Esophagus squamous epithelium (tissue), 5 donors: Measurements from ENCODE around the gene TAPT1. TPM values are rescaled to one million over a fixed set of nuclear protein-coding genes. Genes with fewer than 3 reads are reported as not detected.

Experiments used
- DNase-seq: peaks from one replicate; lab custom pipeline; 2025; lab: John Stamatoyannopoulos, UW
- H3K27ac ChIP-seq, 4 donors: fragments of 200-600 bp; sonication (generic); one replicate each; pipeline ENCODE4 v1.5.1; 2016 to 2019; ENCODE audit warnings: mild to moderate bottlenecking in 1 of 4
- H3K27me3 ChIP-seq, 4 donors: fragments of 200-600 bp; sonication (generic); 1 replicate in 3 of 4; 2 replicates in 1 of 4; pipeline versions ENCODE4 v1.5.1 to v1.6.0; 2017 to 2021; ENCODE audit warnings: antibody characterized with exemption in 1 of 4
- H3K36me3 ChIP-seq, 3 donors: fragments of 200-600 bp; sonication (generic); one replicate each; pipeline ENCODE4 v1.5.1; 2016 to 2019
- H3K4me1 ChIP-seq, 3 donors: fragments of 200-600 bp; sonication (generic); one replicate each; pipeline ENCODE4 v1.5.1; 2017 to 2019
- H3K4me3 ChIP-seq, 4 donors: fragments of 200-600 bp; sonication (generic); 1 replicate in 3 of 4; 2 replicates in 1 of 4; pipeline ENCODE4 v1.5.1; 2016 to 2019; ENCODE audit warnings: mild to moderate bottlenecking in 2 of 4, moderate library complexity in 1 of 4
- H3K9me3 ChIP-seq, 3 donors: fragments of 200-600 bp; sonication (generic); one replicate each; pipeline ENCODE4 v1.5.1; 2016 to 2019
- CTCF ChIP-seq, 6 experiments: fragments of 450-650 bp in 4 of 6; fragments of 200-600 bp in 2 of 6; sonication (generic) in 2 of 6; IDR thresholded peaks; one replicate each; pipeline ENCODE4 v1.5.1; 2016 to 2019; ENCODE audit warnings: antibody characterized with exemption in 6 of 6, mild to moderate bottlenecking in 4 of 6, moderate library complexity in 4 of 6
- POLR2A ChIP-seq, 4 donors: fragments of 450-650 bp; IDR thresholded peaks; one replicate each; pipeline ENCODE4 v1.6.1; 2017; ENCODE audit warnings: antibody characterized with exemption in 4 of 4, mild to moderate bottlenecking in 4 of 4, moderate library complexity in 3 of 4
- WGBS, 2 donors: methylation state at CpG; one replicate each; pipeline ENCODE4 v1.1.5; 2018; 5-methylcytosine and 5-hydroxymethylcytosine counted together
- intact Hi-C: fragments of 100-400 bp; cut with DNase I; formaldehyde crosslinking; loops from one replicate; pipeline ENCODE4 v1.15.0; 2022
- total RNA-seq, 4 donors: library from RNA; depleted of rRNA; stranded (reverse); fragments of >200 nt; gene quantifications; one replicate each; pipeline ENCODE4 v1.1.0, GENCODE V29; 2016
- donor health status: DM: yes; HTN: yes; CAD: no.

The TAPT1 gene
- total RNA-seq, 4 donors from 2014 or later: 9.4 to 23.8 (median 16.9) TPM

DNA sequence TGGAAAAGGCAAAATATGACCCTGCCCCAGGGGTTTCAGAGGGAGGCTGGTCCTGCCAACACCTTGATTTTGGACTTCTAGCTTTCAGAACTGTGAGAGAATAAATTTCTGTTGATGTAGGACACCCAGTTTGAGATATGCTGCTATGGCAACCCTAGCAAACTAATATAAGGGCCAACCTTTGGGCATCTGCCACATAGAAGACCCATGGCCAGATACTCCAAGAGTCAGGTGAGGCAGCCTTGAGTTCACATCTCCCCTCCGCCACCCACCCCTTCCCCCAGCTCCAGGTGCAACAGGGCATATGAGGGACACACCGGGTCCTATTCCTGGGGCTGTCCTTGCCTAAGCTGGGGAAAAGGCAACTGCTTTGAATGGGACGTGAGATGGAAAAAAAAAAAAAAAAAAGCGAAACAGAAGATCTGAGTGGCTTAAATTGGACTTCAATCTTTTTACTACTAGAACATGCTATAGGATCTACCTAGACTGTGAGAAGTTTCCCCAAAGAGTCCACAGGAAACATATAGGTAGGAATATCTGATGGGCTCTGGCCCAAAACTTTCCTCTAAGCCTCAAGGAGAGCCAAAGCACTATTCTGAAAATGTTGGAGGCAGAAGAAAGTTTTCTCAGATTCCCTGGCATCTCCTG lies 85.9 kb downstream of the TAPT1 start:
- Histone ChIP-seq H3K9me3 (peaks cover 0 to 14% (median 0%) of the 10 kb centered on the region in 3 donors), H3K4me1 (no peaks in the 10 kb centered on the region)

DNA sequence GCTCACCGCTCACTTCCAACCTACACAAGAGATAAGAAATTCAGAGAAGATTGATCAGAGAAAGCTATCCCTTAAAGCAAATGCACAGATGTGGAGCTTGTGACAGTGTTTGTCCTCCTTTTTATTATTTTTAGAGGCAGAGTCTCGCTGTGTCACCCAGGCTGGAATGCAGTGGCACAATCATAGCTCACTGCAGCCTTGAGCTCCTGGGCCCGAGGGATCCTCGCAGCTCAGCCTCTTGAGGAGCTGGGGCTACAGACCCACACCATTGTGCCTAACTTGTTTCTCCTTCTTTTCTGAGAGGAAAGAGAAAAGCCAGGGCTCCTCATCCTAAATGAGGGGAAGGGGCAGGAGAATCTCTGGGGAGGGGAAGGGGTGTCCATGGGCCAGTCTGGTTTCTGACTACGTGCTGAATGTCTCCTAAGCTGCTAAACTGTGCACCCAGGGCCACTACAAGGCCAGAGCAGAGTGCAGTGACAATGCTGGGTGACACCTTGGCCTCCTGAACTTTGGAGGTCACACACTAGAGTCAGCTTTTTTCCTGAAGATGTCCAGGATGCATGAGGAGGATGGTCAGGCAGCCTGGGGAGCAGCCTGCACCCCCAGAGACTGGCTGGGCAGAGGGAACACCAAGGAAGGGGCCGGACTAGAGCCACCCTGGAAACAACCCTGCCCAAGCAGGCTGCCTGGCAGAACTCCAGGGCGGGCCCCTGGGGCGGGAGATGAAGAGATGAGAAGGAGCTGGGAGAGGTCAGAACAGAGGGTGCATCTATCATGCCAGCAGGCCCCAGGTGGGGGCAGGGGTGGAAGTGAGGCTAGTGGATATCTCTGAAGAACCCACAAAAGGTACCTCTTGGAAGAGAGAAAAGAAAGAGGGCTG lies 87.0 kb downstream of the TAPT1 start:
- no peak overlapping the region for H3K4me3 ChIP-seq
- H3K27ac ChIP-seq: no peak overlapping the region
- H3K9me3 ChIP-seq: peaks cover 0 to 4% (median 0%) of the 10 kb centered on the region in 3 donors
- WGBS, 2 donors: 79 to 89% methylated on average over 4 to 8 of the region's 8 CpGs
- H3K4me1 ChIP-seq: no peaks in the 10 kb centered on the region
- no peak for DNase-seq
- no peak for TF ChIP-seq POLR2A (IDR thresholded peaks at IDR 0.05)
- TF ChIP-seq CTCF (IDR thresholded peaks at IDR 0.05): no peak
- H3K36me3 ChIP-seq: no peaks in the 10 kb centered on the region
- intact Hi-C loops: no loop called here
- H3K27me3 ChIP-seq: peaks cover 0 to 50% (median 0%) of the 10 kb centered on the region in 4 donors

More for the DNA sequence above, 85.9 kb downstream of the TAPT1 start:
- no peak for DNase-seq
- 85 to 88% methylated on average over 3 to 4 of the region's 4 CpGs for WGBS, 2 donors
- peaks cover 0 to 50% (median 0%) of the 10 kb centered on the region in 4 donors for H3K27me3 ChIP-seq
- intact Hi-C loops: no loop called here
- H3K36me3 ChIP-seq: no peaks in the 10 kb centered on the region
- no peak overlapping the region for H3K27ac ChIP-seq
- TF ChIP-seq CTCF (IDR thresholded peaks at IDR 0.05): no peak
- no peak for TF ChIP-seq POLR2A (IDR thresholded peaks at IDR 0.05)
- no peak overlapping the region for H3K4me3 ChIP-seq

GRCh38 chr4:16136827-16137226 lies 89.4 kb downstream of the TAPT1 start:
- Histone ChIP-seq H3K9me3 (no peaks in the 10 kb centered on the region), H3K27me3 (peaks cover 0 to 41% (median 0%) of the 10 kb centered on the region in 4 donors), H3K4me1 (no peaks in the 10 kb centered on the region), H3K4me3 (no peak overlapping the region), H3K36me3 (no peaks in the 10 kb centered on the region), H3K27ac (no peak overlapping the region)
- TF ChIP-seq CTCF (IDR thresholded peaks at IDR 0.05): no peak
- TF ChIP-seq POLR2A (IDR thresholded peaks at IDR 0.05): no peak
- 76% methylated on average over 4 of the region's 5 CpGs; no CpG with 5 or more reads in 1 of the 2 donors for WGBS, 2 donors
- no peak for DNase-seq
- intact Hi-C loops: no loop called here

DNA sequence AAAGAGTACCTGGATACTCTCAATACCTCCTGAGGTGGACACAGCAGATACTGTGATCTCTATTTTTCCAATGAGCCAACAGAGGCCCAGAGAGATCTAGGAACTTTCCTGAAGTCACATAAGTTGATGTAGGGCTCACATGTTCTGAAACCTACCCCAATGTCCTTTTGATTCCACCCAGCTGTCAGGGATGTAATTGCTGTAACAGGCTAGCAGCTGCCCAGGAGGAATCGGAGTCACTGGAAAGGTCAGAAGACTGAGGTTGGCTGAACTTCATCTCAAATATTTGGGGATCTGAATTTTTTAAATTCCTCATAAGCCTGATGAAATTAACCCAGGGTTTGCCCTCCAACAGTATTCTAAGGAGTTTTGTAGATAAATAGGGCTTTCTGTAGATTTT lies 90.0 kb downstream of the TAPT1 start:
- no peak for TF ChIP-seq CTCF (IDR thresholded peaks at IDR 0.05)
- no peak for TF ChIP-seq POLR2A (IDR thresholded peaks at IDR 0.05)
- DNase-seq: no peak
- Histone ChIP-seq H3K27ac (no peak overlapping the region), H3K4me3 (no peak overlapping the region), H3K27me3 (peaks cover 0 to 36% (median 0%) of the 10 kb centered on the region in 4 donors), H3K4me1 (no peaks in the 10 kb centered on the region), H3K9me3 (no peaks in the 10 kb centered on the region), H3K36me3 (no peaks in the 10 kb centered on the region)
- WGBS, 2 donors: 56 to 60% methylated on average over 1 of the region's 1 CpG
- intact Hi-C loops: no loop called here

DNA sequence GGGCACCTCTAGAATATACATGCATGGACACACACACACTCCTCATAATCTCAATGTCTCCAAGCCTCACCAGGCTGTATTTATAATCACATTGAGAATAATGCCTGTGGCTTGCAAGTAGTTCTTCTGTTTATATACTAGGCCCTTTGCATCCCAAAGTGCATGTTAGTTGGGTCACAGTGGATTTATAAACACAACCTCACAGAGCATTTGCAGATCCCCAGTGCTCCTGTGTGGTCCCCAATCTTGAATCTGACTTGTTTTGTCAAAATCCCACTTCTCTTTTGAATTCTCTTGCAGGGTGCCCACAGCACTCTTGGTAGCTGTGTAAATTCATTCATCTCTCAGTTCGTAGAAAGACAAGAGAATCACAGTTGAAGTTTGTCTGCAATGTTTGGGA lies 92.9 kb downstream of the TAPT1 start:
- no peak overlapping the region for H3K4me3 ChIP-seq
- no peak for DNase-seq
- no peaks in the 10 kb centered on the region for H3K4me1 ChIP-seq
- H3K36me3 ChIP-seq: no peaks in the 10 kb centered on the region
- intact Hi-C loops: no loop called here
- no peaks in the 10 kb centered on the region for H3K9me3 ChIP-seq
- 74 to 79% methylated on average over 1 of the region's 1 CpG for WGBS, 2 donors
- no peak overlapping the region for H3K27ac ChIP-seq
- peaks cover 0 to 20% (median 0%) of the 10 kb centered on the region in 4 donors for H3K27me3 ChIP-seq
- TF ChIP-seq CTCF (IDR thresholded peaks at IDR 0.05) (no peak), POLR2A (IDR thresholded peaks at IDR 0.05) (no peak)
